K562 (cell line): ENCODE results near the gene DCAF5.

Experiments
- CTCF ChIP-seq, 3 experiments: IDR thresholded peaks in 2 of 3; conservative IDR thresholded peaks in 1 of 3; 2 replicates each; pipeline ENCODE4 v1.5.1; 2011 to 2012; ENCODE audit warnings: low read length in 3 of 3, mild to moderate bottlenecking in 3 of 3, control low read depth in 2 of 3, improper control_type of control experiment in 1 of 3, inconsistent platforms in 1 of 3, low read depth in 1 of 3, mixed read lengths in 1 of 3, moderate library complexity in 1 of 3; ENCODE audit not compliant: insufficient read depth in 2 of 3
- MTF1 ChIP-seq: fragments of 250-450 bp; sonication (Bioruptor Pico); IDR thresholded peaks from 2 replicates; pipeline ENCODE4 v1.9.0; 2021; ENCODE audit warnings: moderate library complexity, mild to moderate bottlenecking, inconsistent platforms, borderline replicate concordance
- MYC ChIP-seq, 2 experiments: fragments of 250-450 bp in 1 of 2; sonication (Bioruptor Pico) in 1 of 2; IDR thresholded peaks; 2 replicates each; pipeline versions ENCODE4 v1.5.1 to v1.6.1; 2012 to 2021; ENCODE audit warnings: low read depth in 2 of 2, borderline replicate concordance in 1 of 2, improper control_type of control experiment in 1 of 2, low read length in 1 of 2, mild to moderate bottlenecking in 1 of 2, moderate library complexity in 1 of 2
- PKNOX1 ChIP-seq: fragments of 450-650 bp; IDR thresholded peaks from 2 replicates; pipeline ENCODE4 v1.6.1; 2016
- POLR2AphosphoS5 ChIP-seq: IDR thresholded peaks from 2 replicates; pipeline ENCODE4 v1.6.1; 2011; ENCODE audit warnings: mild to moderate bottlenecking, low read depth, low read length, moderate library complexity; ENCODE audit not compliant: control insufficient read depth, insufficient read depth
- POLR3A ChIP-seq: IDR thresholded peaks from 2 replicates; pipeline ENCODE4 v1.6.1; 2011; ENCODE audit warnings: borderline replicate concordance, mild to moderate bottlenecking, moderate library complexity; ENCODE audit not compliant: insufficient read length, insufficient read depth; ENCODE audit errors: extremely low read depth
- SIN3B ChIP-seq: fragments of 450-650 bp; IDR thresholded peaks from 2 replicates; pipeline ENCODE4 v1.6.1; 2017; ENCODE audit warnings: low read depth, mild to moderate bottlenecking, moderate library complexity
- SMARCC2 ChIP-seq: fragments of 450-650 bp; IDR thresholded peaks from 2 replicates; pipeline ENCODE4 v1.6.1; 2017; ENCODE audit warnings: antibody characterized with exemption, moderate library complexity, mild to moderate bottlenecking, low read depth
- SRSF1 ChIP-seq: fragments of 200-400 bp; formaldehyde crosslinking; IDR thresholded peaks from 2 replicates; pipeline ENCODE4 v1.6.1; 2017; ENCODE audit warnings: mild to moderate bottlenecking, low read depth, low read length, moderate library complexity
- USF1 ChIP-seq: sonication (generic); formaldehyde crosslinking; IDR thresholded peaks from 2 replicates; pipeline ENCODE4 v1.9.0; 2022; ENCODE audit warnings: mild to moderate bottlenecking, missing genetic modification reagents
- ZBTB33 ChIP-seq: sonication (generic); formaldehyde crosslinking; IDR thresholded peaks from 2 replicates; pipeline ENCODE4 v1.8.1; 2023; ENCODE audit warnings: mild to moderate bottlenecking, missing genetic modification reagents

- TF ChIP-seq MTF1 (no peak), POLR2AphosphoS5 (no peak), USF1 (no peak), ZBTB33 (CRISPR knock-in tag) (no peak), MYC (IDR thresholded peaks at IDR 0.05; ENCODE audit: low read depth, low read length) (no peak), MYC (CRISPR knock-in tag; IDR thresholded peaks at IDR 0.05; ENCODE audit: borderline replicate concordance, low read depth) (no peak), PKNOX1 (no peak), CTCF (IDR thresholded peaks at IDR 0.05 in 2 of 3, conservative IDR thresholded peaks at IDR 0.05 in 1 of 3; ENCODE audit: insufficient read depth in 2 of 3, low read depth in 1 of 3, low read length in 3 of 3) (no peak), SIN3B (no peak), POLR3A (no peak), SRSF1 (no peak), SMARCC2 (no peak)
Measured at GRCh38 chr14:69036757-69037506, 116.0 kb downstream of the DCAF5 start.
